Measurements from ENCODE around the gene HEBP2.

HEBP2 gene

DNA sequence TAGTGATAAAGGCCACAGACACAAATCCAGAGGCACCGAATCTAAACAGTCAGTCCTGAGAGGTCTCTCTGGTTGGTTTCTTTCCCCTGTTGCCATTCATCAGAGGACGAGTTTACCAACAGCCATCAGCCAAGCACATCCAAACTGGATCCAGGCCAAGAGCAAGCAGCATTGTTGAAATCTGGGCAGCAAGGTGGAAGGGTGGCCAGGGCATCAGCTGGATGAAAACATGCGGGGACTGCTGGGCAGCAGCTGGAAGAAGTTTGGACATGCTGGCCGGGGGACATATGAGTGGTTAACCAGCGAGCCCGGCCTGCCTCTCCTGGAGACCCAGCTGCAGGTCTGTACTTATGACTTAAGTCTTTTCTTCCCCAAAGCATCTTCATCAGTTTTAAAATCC lies 26.2 kb upstream of the HEBP2 start, which contains the start of gene SMIM28:
SMIM28 (plus strand) TSS at position 62 of the 400 bp plus-strand sequence; CDS start at position 230, 168 bp downstream.
- no peaks in the 10 kb centered on the region for H3K27me3 ChIP-seq (ENCODE audit: control insufficient read depth in 5 of 5, insufficient read depth in 4 of 5, low read length in 5 of 5)

GRCh38 chr6:138378463-138378862 lies 25.6 kb upstream of the HEBP2 start:
- no peak overlapping the region for H3K4me3 ChIP-seq (ENCODE audit: low read depth in 1 of 5, low read length in 5 of 5)
- no peak overlapping the region for H3K9ac ChIP-seq (ENCODE audit: low read length in 5 of 5)
- H3K9me3 ChIP-seq (ENCODE audit: control insufficient read depth in 5 of 5, low read length in 5 of 5), result no peaks in the 10 kb centered on the region
- no peaks in the 10 kb centered on the region for H3K27me3 ChIP-seq (ENCODE audit: control insufficient read depth in 5 of 5, insufficient read depth in 4 of 5, low read length in 5 of 5)
- H3K4me1 ChIP-seq (ENCODE audit: control insufficient read depth in 5 of 5, insufficient read depth in 5 of 5, low read length in 5 of 5), result no peaks in the 10 kb centered on the region
- H3K36me3 ChIP-seq (ENCODE audit: control insufficient read depth in 5 of 5, insufficient read depth in 5 of 5, low read length in 5 of 5), result no peaks in the 10 kb centered on the region
- no peak overlapping the region for H3K27ac ChIP-seq (ENCODE audit: low read depth, low read length)

More for the DNA sequence above, 26.2 kb upstream of the HEBP2 start, which contains the start of gene SMIM28:
- Histone ChIP-seq H3K4me3 (ENCODE audit: low read depth in 1 of 5, low read length in 5 of 5) (no peak within 1 kb of the TSS), H3K27ac (ENCODE audit: low read depth, low read length) (no peak within 1 kb of the TSS), H3K4me1 (ENCODE audit: control insufficient read depth in 5 of 5, insufficient read depth in 5 of 5, low read length in 5 of 5) (no peaks in the 10 kb centered on the region), H3K9me3 (ENCODE audit: control insufficient read depth in 5 of 5, low read length in 5 of 5) (no peaks in the 10 kb centered on the region), H3K9ac (ENCODE audit: low read length in 5 of 5) (no peak within 1 kb of the TSS), H3K36me3 (ENCODE audit: control insufficient read depth in 5 of 5, insufficient read depth in 5 of 5, low read length in 5 of 5) (no peaks in the 10 kb centered on the region)

- H3K9ac ChIP-seq (ENCODE audit: low read length in 5 of 5), result no peak overlapping the region
- H3K4me1 ChIP-seq (ENCODE audit: control insufficient read depth in 5 of 5, insufficient read depth in 5 of 5, low read length in 5 of 5), result no peaks in the 10 kb centered on the region
- H3K27me3 ChIP-seq (ENCODE audit: control insufficient read depth in 5 of 5, insufficient read depth in 4 of 5, low read length in 5 of 5), result no peaks in the 10 kb centered on the region
- no peak overlapping the region for H3K4me3 ChIP-seq (ENCODE audit: low read depth in 1 of 5, low read length in 5 of 5)
- H3K9me3 ChIP-seq (ENCODE audit: control insufficient read depth in 5 of 5, low read length in 5 of 5), result no peaks in the 10 kb centered on the region
- H3K27ac ChIP-seq (ENCODE audit: low read depth, low read length), result no peak overlapping the region
- H3K36me3 ChIP-seq (ENCODE audit: control insufficient read depth in 5 of 5, insufficient read depth in 5 of 5, low read length in 5 of 5), result no peaks in the 10 kb centered on the region
These were observed 21.3 kb upstream of the HEBP2 start for GRCh38 chr6:138382498-138383265.

GRCh38 chr6:138383776-138384175 lies 20.2 kb upstream of the HEBP2 start:
- no peak overlapping the region for H3K4me3 ChIP-seq (ENCODE audit: low read depth in 1 of 5, low read length in 5 of 5)
- no peaks in the 10 kb centered on the region for H3K4me1 ChIP-seq (ENCODE audit: control insufficient read depth in 5 of 5, insufficient read depth in 5 of 5, low read length in 5 of 5)
- no peak overlapping the region for H3K27ac ChIP-seq (ENCODE audit: low read depth, low read length)
- H3K9ac ChIP-seq (ENCODE audit: low read length in 5 of 5), result no peak overlapping the region
- no peaks in the 10 kb centered on the region for H3K9me3 ChIP-seq (ENCODE audit: control insufficient read depth in 5 of 5, low read length in 5 of 5)
- no peaks in the 10 kb centered on the region for H3K36me3 ChIP-seq (ENCODE audit: control insufficient read depth in 5 of 5, insufficient read depth in 5 of 5, low read length in 5 of 5)
- no peaks in the 10 kb centered on the region for H3K27me3 ChIP-seq (ENCODE audit: control insufficient read depth in 5 of 5, insufficient read depth in 4 of 5, low read length in 5 of 5)

- Histone ChIP-seq H3K4me1 (ENCODE audit: control insufficient read depth in 5 of 5, insufficient read depth in 5 of 5, low read length in 5 of 5) (no peaks in the 10 kb centered on the region), H3K4me3 (ENCODE audit: low read depth in 1 of 5, low read length in 5 of 5) (no peak overlapping the region), H3K27me3 (ENCODE audit: control insufficient read depth in 5 of 5, insufficient read depth in 4 of 5, low read length in 5 of 5) (no peaks in the 10 kb centered on the region), H3K9ac (ENCODE audit: low read length in 5 of 5) (no peak overlapping the region), H3K36me3 (ENCODE audit: control insufficient read depth in 5 of 5, insufficient read depth in 5 of 5, low read length in 5 of 5) (no peaks in the 10 kb centered on the region), H3K27ac (ENCODE audit: low read depth, low read length) (no peak overlapping the region), H3K9me3 (ENCODE audit: control insufficient read depth in 5 of 5, low read length in 5 of 5) (no peaks in the 10 kb centered on the region)
These were observed 17.1 kb upstream of the HEBP2 start for GRCh38 chr6:138386897-138387296.

DNA sequence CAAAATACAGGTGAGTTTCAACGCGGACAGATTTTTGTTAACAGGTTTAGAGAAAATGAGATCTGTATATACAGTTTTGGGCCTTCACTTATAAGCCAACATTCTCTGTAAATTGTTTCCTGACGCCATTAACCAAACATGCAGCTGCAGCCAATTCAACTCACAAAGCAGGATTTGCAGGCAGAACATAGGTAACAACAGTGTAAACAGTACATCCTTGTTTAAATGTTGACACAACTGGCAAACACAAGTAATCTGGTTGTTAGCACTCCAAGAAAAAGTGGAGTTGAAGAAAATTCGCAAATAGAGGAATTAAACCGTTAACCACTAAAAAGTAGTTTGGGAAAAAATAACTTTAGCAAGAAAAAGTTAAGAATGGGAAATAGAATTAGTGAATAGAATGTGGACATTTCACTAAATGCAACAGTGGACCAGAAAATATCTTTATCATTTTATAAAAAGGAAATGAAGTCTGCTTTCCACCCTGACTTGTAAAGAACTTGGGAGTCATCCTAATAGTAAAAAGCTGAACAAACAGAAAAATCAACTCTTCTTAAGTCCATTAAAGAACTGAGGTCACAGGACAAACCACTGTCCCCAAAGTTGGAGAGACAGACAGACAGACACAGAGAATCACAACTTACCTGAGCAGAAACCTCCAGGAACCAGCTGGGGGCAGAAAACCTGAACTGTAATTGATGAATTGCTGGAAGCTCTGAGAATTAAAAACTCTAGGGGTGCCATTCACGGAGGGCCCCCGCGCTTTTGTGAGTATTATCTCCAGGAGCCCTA lies 16.2 kb upstream of the HEBP2 start:
- H3K4me3 ChIP-seq (ENCODE audit: low read depth in 1 of 5, low read length in 5 of 5), result no peak overlapping the region
- H3K27ac ChIP-seq (ENCODE audit: low read depth, low read length), result no peak overlapping the region
- H3K9me3 ChIP-seq (ENCODE audit: control insufficient read depth in 5 of 5, low read length in 5 of 5), result no peaks in the 10 kb centered on the region
- no peaks in the 10 kb centered on the region for H3K4me1 ChIP-seq (ENCODE audit: control insufficient read depth in 5 of 5, insufficient read depth in 5 of 5, low read length in 5 of 5)
- no peaks in the 10 kb centered on the region for H3K27me3 ChIP-seq (ENCODE audit: control insufficient read depth in 5 of 5, insufficient read depth in 4 of 5, low read length in 5 of 5)
- H3K9ac ChIP-seq (ENCODE audit: low read length in 5 of 5), result no peak overlapping the region
- H3K36me3 ChIP-seq (ENCODE audit: control insufficient read depth in 5 of 5, insufficient read depth in 5 of 5, low read length in 5 of 5), result no peaks in the 10 kb centered on the region

DNA sequence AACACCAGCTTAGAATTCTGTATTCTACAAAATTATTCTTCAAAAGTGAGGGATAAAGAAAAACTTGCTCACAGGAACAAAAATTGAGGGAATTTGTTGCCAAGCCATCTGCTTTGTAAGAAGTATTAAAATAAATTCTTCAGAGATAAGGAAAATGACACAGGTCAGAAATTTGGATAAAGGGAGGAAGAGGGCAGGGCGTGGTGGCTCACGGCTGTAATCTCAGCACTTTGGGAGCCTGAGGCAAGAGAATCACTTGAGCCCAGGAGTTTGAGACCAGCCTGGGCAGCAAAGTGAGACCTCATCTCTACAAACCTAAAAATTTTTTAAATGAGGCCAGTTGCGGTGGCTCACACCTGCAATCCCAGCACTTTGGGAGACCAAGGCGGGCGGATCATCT lies 14.5 kb upstream of the HEBP2 start:
- no peak overlapping the region for H3K27ac ChIP-seq (ENCODE audit: low read depth, low read length)
- H3K36me3 ChIP-seq (ENCODE audit: control insufficient read depth in 5 of 5, insufficient read depth in 5 of 5, low read length in 5 of 5), result no peaks in the 10 kb centered on the region
- no peaks in the 10 kb centered on the region for H3K4me1 ChIP-seq (ENCODE audit: control insufficient read depth in 5 of 5, insufficient read depth in 5 of 5, low read length in 5 of 5)
- H3K27me3 ChIP-seq (ENCODE audit: control insufficient read depth in 5 of 5, insufficient read depth in 4 of 5, low read length in 5 of 5), result no peaks in the 10 kb centered on the region
- no peaks in the 10 kb centered on the region for H3K9me3 ChIP-seq (ENCODE audit: control insufficient read depth in 5 of 5, low read length in 5 of 5)
- H3K9ac ChIP-seq (ENCODE audit: low read length in 5 of 5), result no peak overlapping the region
- H3K4me3 ChIP-seq (ENCODE audit: low read depth in 1 of 5, low read length in 5 of 5), result no peak overlapping the region

DNA sequence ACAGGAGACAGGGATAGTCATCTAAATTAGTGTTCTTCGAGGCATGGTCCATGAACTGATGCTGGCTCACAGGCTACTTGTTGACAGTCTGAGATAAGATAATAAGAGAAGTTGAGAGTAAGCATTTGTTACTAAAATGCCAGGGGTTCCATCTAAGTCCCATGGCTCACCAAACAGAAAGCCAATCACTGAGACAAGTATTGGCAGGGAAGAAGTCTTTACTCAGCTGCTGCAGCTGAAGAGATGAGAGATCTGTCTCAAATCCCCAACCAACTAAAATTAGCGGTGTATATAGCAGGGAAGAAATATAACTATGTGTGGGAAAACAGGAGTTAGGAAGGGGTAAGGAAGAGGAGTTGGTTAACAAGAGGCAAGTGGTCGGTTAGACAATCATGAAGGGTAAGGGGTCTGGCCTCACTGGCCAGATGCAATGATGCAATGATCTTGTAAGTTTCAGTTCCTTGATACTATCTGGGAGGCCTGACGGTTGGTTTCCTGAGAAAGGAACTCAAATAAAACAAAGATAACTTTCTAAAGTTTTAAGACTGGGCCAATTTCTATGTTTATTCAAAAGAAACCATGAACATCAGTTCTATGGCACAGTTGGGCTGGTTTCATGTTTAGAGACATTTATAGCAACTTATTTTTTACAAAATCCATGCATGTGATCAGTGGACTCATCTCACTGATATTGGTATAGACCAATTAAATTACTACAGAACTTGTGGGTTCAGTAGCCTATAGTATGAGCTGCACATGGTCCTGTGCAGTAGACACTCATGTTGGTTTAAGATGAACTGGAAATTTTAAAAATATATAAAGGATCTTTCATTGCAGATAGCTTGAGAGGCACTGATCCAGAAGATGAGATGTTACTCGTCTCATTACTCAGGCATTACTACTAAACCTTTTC lies 9.9 kb upstream of the HEBP2 start:
- no peaks in the 10 kb centered on the region for H3K36me3 ChIP-seq (ENCODE audit: control insufficient read depth in 5 of 5, insufficient read depth in 5 of 5, low read length in 5 of 5)
- H3K27me3 ChIP-seq (ENCODE audit: control insufficient read depth in 5 of 5, insufficient read depth in 4 of 5, low read length in 5 of 5), result no peaks in the 10 kb centered on the region
- no peaks in the 10 kb centered on the region for H3K4me1 ChIP-seq (ENCODE audit: control insufficient read depth in 5 of 5, insufficient read depth in 5 of 5, low read length in 5 of 5)
- no peaks in the 10 kb centered on the region for H3K9me3 ChIP-seq (ENCODE audit: control insufficient read depth in 5 of 5, low read length in 5 of 5)
- H3K27ac ChIP-seq (ENCODE audit: low read depth, low read length), result no peak overlapping the region
- H3K4me3 ChIP-seq (ENCODE audit: low read depth in 1 of 5, low read length in 5 of 5), result no peak overlapping the region
- no peak overlapping the region for H3K9ac ChIP-seq (ENCODE audit: low read length in 5 of 5)

- no peaks in the 10 kb centered on the region for H3K4me1 ChIP-seq (ENCODE audit: control insufficient read depth in 5 of 5, insufficient read depth in 5 of 5, low read length in 5 of 5)
- no peak overlapping the region for H3K9ac ChIP-seq (ENCODE audit: low read length in 5 of 5)
- no peaks in the 10 kb centered on the region for H3K36me3 ChIP-seq (ENCODE audit: control insufficient read depth in 5 of 5, insufficient read depth in 5 of 5, low read length in 5 of 5)
- H3K27me3 ChIP-seq (ENCODE audit: control insufficient read depth in 5 of 5, insufficient read depth in 4 of 5, low read length in 5 of 5), result no peaks in the 10 kb centered on the region
- no peaks in the 10 kb centered on the region for H3K9me3 ChIP-seq (ENCODE audit: control insufficient read depth in 5 of 5, low read length in 5 of 5)
- H3K27ac ChIP-seq (ENCODE audit: low read depth, low read length), result no peak overlapping the region
- no peak overlapping the region for H3K4me3 ChIP-seq (ENCODE audit: low read depth in 1 of 5, low read length in 5 of 5)
These were observed 7.3 kb upstream of the HEBP2 start for GRCh38 chr6:138396709-138397108.

Data from subcutaneous abdominal adipose tissue (tissue), 5 donors.